Ascending aorta (tissue), 2 donors: Measurements from ENCODE around the gene BTG1. TPM values are rescaled to one million over a fixed set of nuclear protein-coding genes. Genes with fewer than 3 reads are reported as not detected.
"Not testable (repeated sequence)": the region's sequence is repeated elsewhere in the genome, so short reads cannot be mapped to it uniquely, and the experiment has no call there.

Experiments
- DNase-seq, 2 donors: peaks; one replicate each; pipeline ENCODE4 v3.0.0-alpha.2; 2019; ENCODE audit warnings: low spot score in 2 of 2
- H3K27ac ChIP-seq, 2 donors: fragments of 200-600 bp; sonication (generic); one replicate each; pipeline ENCODE4 v1.5.1; 2016 to 2017; ENCODE audit warnings: mild to moderate bottlenecking in 1 of 2
- H3K27me3 ChIP-seq: fragments of 200-600 bp; sonication (generic); one replicate; pipeline ENCODE4 v1.5.1; 2017
- H3K36me3 ChIP-seq, 2 donors: fragments of 200-600 bp; sonication (generic); one replicate each; pipeline ENCODE4 v1.5.1; 2016
- H3K4me1 ChIP-seq, 2 donors: fragments of 200-600 bp; sonication (generic); one replicate each; pipeline ENCODE4 v1.5.1; 2016 to 2017; ENCODE audit warnings: mild to moderate bottlenecking in 1 of 2
- H3K4me3 ChIP-seq, 2 donors: fragments of 200-600 bp; sonication (generic); one replicate each; pipeline ENCODE4 v1.5.1; 2016 to 2017; ENCODE audit warnings: mild to moderate bottlenecking in 1 of 2
- H3K9me3 ChIP-seq, 2 donors: fragments of 200-600 bp; sonication (generic); one replicate each; pipeline ENCODE4 v1.5.1; 2016
- CTCF ChIP-seq, 3 experiments: fragments of 200-600 bp in 2 of 3; fragments of 450-650 bp in 1 of 3; sonication (generic) in 2 of 3; IDR thresholded peaks; one replicate each; pipeline ENCODE4 v1.5.1; 2016 to 2019; ENCODE audit warnings: antibody characterized with exemption in 3 of 3, mild to moderate bottlenecking in 1 of 3, moderate library complexity in 1 of 3
- intact Hi-C: fragments of 100-400 bp; cut with DNase I; formaldehyde crosslinking; loops from one replicate; pipeline ENCODE4 v1.15.1; 2023
- total RNA-seq: library from RNA; depleted of rRNA; stranded (reverse); fragments of >200 nt; gene quantifications from one replicate; pipeline ENCODE4 v1.1.0, GENCODE V29; 2016

BTG1 gene
- total RNA-seq, 1 donor from 2014 or later = 17.3 TPM

- intact Hi-C loops = no loop called here
- H3K27me3 ChIP-seq = no peaks in the 10 kb centered on the region
- H3K4me3 ChIP-seq = peak overlapping the region; percentile 94 to 95
- TF ChIP-seq CTCF (IDR thresholded peaks at IDR 0.05) = no peak
- DNase-seq = no peak
- H3K27ac ChIP-seq = peak overlapping the region in 1 of 2 donors; percentile 42
- H3K9me3 ChIP-seq = no peaks in the 10 kb centered on the region
- peaks cover 0 to 2% of the 10 kb centered on the region in 2 donors for H3K36me3 ChIP-seq
- peaks cover 9 to 50% of the 10 kb centered on the region in 2 donors for H3K4me1 ChIP-seq
Measured at GRCh38 chr12:92136026-92136730, 9.5 kb downstream of the BTG1 start.

GRCh38 chr12:92135541-92135940 is 10.1 kb downstream of the BTG1 start:
- intact Hi-C loops, H3K27me3 ChIP-seq, H3K4me3 ChIP-seq, H3K36me3 ChIP-seq, DNase-seq, H3K9me3 ChIP-seq: not testable (repeated sequence)
- Histone ChIP-seq H3K4me1 (peaks cover 9 to 50% of the 10 kb centered on the region in 2 donors), H3K27ac (peak overlapping the region in 1 of 2 donors; percentile 55)

- Histone ChIP-seq H3K4me1 (peaks cover 9 to 47% of the 10 kb centered on the region in 2 donors), H3K27ac (peak overlapping the region; percentile 51 to 55), H3K9me3 (no peaks in the 10 kb centered on the region), H3K4me3 (peak overlapping the region in 1 of 2 donors; percentile 10), H3K27me3 (no peaks in the 10 kb centered on the region), H3K36me3 (no peaks in the 10 kb centered on the region)
- no peak for DNase-seq
- TF ChIP-seq CTCF (IDR thresholded peaks at IDR 0.05) = no peak
- intact Hi-C loops = no loop called here
Measured at GRCh38 chr12:92134638-92135274, 10.9 kb downstream of the BTG1 start.

GRCh38 chr12:92133795-92134637 is 11.6 kb downstream of the BTG1 start:
- Histone ChIP-seq H3K9me3 (no peaks in the 10 kb centered on the region), H3K4me1 (peaks cover 9 to 47% of the 10 kb centered on the region in 2 donors), H3K27me3 (no peaks in the 10 kb centered on the region), H3K27ac (peak overlapping the region; percentile 51 to 55), H3K4me3 (peak overlapping the region; percentile 10 to 21), H3K36me3 (no peaks in the 10 kb centered on the region)
- no peak for TF ChIP-seq CTCF (IDR thresholded peaks at IDR 0.05)
- DNase-seq = no peak
- intact Hi-C loops = no loop called here

- peaks cover 9 to 38% of the 10 kb centered on the region in 2 donors for H3K4me1 ChIP-seq
- no peak for TF ChIP-seq CTCF (IDR thresholded peaks at IDR 0.05)
- no peaks in the 10 kb centered on the region for H3K36me3 ChIP-seq
- H3K9me3 ChIP-seq = no peaks in the 10 kb centered on the region
- intact Hi-C loops = no loop called here
- peak overlapping the region; percentile 21 to 24 for H3K4me3 ChIP-seq
- DNase-seq = no peak
- H3K27ac ChIP-seq = peak overlapping the region; percentile 4 to 53
- H3K27me3 ChIP-seq = no peaks in the 10 kb centered on the region
Measured at GRCh38 chr12:92133171-92133570, 12.5 kb downstream of the BTG1 start.
